GM19397 (cell line): ENCODE results near the gene MLF1.

Source experiments
- ATAC-seq: cut with Tn5 transposase; IDR thresholded peaks from one replicate; pipeline ENCODE4 v1.9.1; 2021; ENCODE audit warnings: mild to moderate bottlenecking, moderate library complexity; ENCODE audit not compliant: unreplicated experiment

Gene MLF1

GRCh38 chr3:158573714-158574113 lies 2.7 kb downstream of the MLF1 start:
- no peak for ATAC-seq

- no peak for ATAC-seq
Observed at GRCh38 chr3:158574646-158575045, 3.7 kb downstream of the MLF1 start.

- ATAC-seq, result no peak
Observed at GRCh38 chr3:158590223-158590622, 19.2 kb downstream of the MLF1 start.

DNA sequence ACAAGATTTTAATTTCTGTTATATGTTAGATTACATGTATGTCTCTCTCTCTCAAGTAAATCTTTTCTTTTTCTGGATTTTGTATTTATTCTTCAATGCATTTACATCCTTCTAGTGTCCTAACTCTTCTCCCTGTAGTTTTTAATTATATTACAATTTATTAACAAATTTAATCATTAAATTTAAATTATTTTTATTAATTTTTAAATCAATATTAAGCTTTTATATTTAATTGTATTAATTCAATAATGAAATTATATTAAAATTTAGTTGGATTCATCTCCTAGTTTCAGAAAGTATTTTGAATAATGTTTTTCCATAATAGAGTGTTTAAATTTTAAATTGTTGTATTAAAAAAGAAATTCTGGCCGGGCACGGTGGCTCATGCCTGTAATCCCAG lies 29.8 kb downstream of the MLF1 start:
- ATAC-seq, result no peak

- ATAC-seq, result no peak
Observed at GRCh38 chr3:158602227-158602626, 31.2 kb downstream of the MLF1 start.

GRCh38 chr3:158617982-158618875 lies 47.2 kb downstream of the MLF1 start:
- no peak for ATAC-seq

GRCh38 chr3:158625881-158626280 lies 54.9 kb downstream of the MLF1 start:
- ATAC-seq, result no peak

DNA sequence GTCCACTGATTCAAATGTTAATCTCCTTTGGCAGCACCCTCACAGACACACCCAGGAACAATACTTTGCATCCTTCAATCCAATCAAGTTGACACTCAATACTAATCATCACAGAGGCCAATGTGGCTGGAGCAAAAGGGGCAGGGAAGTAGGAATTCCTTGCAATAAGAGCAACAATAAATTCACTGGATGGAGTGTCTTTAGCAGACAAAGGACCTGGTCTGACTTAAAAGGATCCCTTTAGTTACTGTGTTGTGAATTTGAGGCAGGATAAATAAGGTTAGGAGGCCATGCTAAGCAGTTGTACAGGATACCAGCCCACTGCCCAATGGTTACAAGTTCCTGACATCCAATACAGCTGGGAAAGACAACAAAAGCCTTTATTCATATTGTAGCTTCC lies 61.0 kb downstream of the MLF1 start:
- no peak for ATAC-seq

GRCh38 chr3:158640646-158641045 lies 69.7 kb downstream of the MLF1 start:
- no peak for ATAC-seq

GRCh38 chr3:158642005-158642404 lies 71.0 kb downstream of the MLF1 start:
- no peak for ATAC-seq

DNA sequence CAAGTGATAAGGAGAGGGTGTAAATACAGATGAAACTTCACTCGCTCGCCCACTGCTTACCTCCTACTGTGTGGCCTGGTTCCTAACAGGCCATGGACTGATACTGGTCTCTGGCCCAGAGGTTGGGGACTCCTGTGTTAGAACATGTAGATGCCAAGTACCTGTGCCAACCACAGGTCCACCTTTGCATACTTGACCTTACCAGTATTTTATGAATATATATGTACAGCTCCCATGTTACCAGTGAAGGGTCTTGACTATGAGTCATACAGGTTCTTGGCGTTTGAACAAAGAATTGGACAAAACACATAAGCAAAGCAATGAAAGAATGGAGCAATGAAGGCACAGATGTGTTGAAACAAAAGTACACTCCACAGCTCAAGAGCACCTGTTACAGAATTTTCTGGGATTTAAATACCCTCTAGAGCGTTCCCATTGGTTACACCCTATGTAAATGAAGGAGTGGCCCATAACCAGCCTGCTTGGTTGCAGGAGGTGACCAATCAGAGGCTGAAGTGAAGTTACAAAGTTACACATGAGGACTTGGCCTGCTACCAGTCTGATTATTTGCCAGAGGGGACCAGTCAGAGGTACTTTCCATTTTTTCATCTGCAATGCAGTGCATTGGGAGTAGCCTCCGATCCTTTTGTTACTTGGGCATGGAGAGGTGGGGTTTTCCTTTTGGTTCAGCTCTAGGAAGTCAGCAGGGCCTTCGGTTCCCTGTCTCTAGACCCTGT lies 71.6 kb downstream of the MLF1 start:
- ATAC-seq, result no peak

GRCh38 chr3:158644345-158644908 lies 73.4 kb downstream of the MLF1 start, which contains the start of gene GFM1:
GFM1 (plus strand) TSS chr3:158644527; CDS start chr3:158644635, 108 bp downstream.
- peak; percentile 99 for ATAC-seq

DNA sequence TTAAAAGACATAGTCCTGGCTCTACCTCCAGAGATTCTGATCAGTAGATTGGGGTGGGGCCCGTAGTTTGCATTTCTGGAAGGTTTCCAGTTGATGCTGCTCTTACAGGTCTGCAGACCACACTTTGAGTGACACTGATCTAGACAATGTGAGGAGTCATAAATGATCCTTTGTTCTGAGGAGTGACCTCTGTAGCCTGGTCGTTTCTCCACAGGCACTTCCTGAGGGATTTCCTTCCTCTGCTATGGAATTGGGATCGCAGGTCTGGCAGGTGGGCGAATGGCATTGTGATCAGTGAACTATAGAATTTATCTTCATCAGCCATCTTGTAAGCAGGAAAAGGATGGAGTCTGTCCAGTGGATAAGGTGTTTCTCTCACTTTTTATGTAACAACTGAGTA lies 78.8 kb downstream of the MLF1 start:
- no peak for ATAC-seq

DNA sequence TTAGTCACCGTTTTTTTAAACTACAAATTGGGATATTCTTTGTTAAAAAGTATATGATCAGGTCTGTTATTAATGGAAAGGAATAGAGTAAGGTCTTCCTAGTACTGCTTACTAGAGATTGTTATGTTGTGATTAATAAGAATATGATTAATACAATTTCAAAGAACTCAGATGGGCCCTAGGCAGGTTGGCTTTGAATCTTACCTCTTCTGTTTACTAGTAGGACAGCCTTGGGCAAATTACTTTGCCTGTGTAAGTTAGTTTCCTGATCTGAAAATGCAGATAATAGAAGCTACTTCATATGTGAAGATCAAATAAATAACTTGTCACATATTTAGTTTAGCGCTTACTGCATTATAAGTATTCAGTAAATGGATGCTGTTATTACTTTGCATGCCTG lies 80.2 kb downstream of the MLF1 start:
- no peak for ATAC-seq

DNA sequence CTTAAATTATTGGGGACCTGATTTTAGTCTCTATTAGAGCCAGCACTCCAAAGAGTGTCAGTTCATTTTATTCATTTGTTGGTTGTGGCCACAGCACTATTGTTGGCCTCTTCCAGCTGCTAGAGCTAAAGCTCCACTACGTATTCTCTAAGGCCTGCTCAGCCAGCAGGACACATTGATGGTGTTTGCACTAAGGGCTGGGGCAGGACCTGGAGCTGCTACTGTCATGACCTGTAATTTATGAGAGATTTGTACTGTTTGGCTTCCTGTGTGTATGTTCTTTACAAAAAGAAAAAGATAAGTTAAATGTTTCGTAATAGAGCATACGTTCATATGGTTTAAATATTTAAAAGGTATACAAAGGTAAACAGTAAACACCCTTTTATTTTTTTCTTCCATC lies 81.5 kb downstream of the MLF1 start:
- ATAC-seq, result no peak
